Measurements from ENCODE around the gene CACNG4.

DNA sequence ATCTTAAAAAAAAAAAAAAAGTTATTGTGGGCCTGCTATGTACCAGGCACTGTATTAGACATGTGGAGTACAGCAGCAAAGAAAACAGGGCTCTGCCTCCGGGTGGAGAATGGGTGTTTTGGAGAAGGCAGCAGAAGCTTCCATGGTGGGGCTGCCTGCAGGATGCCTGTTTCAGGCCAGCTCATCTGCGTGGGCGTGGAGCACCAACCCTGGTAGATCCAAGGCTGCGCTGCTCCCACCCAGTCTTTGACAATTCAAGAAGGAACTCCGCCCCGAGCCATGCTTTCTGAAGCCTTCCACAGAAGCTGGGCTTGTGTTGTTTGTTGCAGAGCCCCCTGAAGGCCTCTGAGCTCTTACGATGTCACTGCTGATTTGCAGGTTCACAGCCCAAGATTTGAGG lies 56.7 kb downstream of the CACNG4 start:
- TF ChIP-seq, protein P1, sequence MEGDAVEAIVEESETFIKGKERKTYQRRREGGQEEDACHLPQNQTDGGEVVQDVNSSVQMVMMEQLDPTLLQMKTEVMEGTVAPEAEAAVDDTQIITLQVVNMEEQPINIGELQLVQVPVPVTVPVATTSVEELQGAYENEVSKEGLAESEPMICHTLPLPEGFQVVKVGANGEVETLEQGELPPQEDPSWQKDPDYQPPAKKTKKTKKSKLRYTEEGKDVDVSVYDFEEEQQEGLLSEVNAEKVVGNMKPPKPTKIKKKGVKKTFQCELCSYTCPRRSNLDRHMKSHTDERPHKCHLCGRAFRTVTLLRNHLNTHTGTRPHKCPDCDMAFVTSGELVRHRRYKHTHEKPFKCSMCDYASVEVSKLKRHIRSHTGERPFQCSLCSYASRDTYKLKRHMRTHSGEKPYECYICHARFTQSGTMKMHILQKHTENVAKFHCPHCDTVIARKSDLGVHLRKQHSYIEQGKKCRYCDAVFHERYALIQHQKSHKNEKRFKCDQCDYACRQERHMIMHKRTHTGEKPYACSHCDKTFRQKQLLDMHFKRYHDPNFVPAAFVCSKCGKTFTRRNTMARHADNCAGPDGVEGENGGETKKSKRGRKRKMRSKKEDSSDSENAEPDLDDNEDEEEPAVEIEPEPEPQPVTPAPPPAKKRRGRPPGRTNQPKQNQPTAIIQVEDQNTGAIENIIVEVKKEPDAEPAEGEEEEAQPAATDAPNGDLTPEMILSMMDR (IDR thresholded peaks at IDR 0.05; ENCODE audit: low read depth, low read length, poor library complexity, severe bottlenecking), result no peak
- no peak for TF ChIP-seq EZH2phosphoT487 (IDR thresholded peaks at IDR 0.05; ENCODE audit: borderline replicate concordance, low read length)
